LNCaP clone FGC (cell line): ENCODE results near the gene ANKRD34A.
A peak's percentile ranks its signal among the peaks of the same experiment; 100 is the strongest.

Experiments used
- DNase-seq: peaks from one replicate; pipeline ENCODE4 v3.0.0-alpha.2; 2011; ENCODE audit warnings: low read depth
- H3K4me3 ChIP-seq: 2 replicates; pipeline ENCODE4 v1.5.1; 2011; ENCODE audit warnings: mild to moderate bottlenecking, low read depth, low read length, control low read depth
- CTCF ChIP-seq: IDR thresholded peaks from 2 replicates; pipeline ENCODE4 v1.5.1; 2012; ENCODE audit warnings: mild to moderate bottlenecking; ENCODE audit not compliant: control insufficient read depth, insufficient read depth; ENCODE audit errors: extremely low read depth

ANKRD34A gene

GRCh38 chr1:145988773-145989172 is 24.4 kb upstream of the ANKRD34A start:
- H3K4me3 ChIP-seq, result no peak overlapping the region
- DNase-seq, result no peak
- TF ChIP-seq CTCF, result no peak

GRCh38 chr1:145987926-145988325 is 23.6 kb upstream of the ANKRD34A start:
- no peak for DNase-seq
- no peak for TF ChIP-seq CTCF
- no peak overlapping the region for H3K4me3 ChIP-seq

GRCh38 chr1:145986551-145986950 is 22.2 kb upstream of the ANKRD34A start:
- DNase-seq, result no peak
- no peak for TF ChIP-seq CTCF
- H3K4me3 ChIP-seq, result no peak overlapping the region

- DNase-seq, result peak; percentile 69
- H3K4me3 ChIP-seq, result no peak overlapping the region
- TF ChIP-seq CTCF, result no peak
Measured at GRCh38 chr1:145985502-145986439, 21.4 kb upstream of the ANKRD34A start.

- TF ChIP-seq CTCF, result no peak
- no peak overlapping the region for H3K4me3 ChIP-seq
- no peak for DNase-seq
Measured at GRCh38 chr1:145985129-145985501, 20.7 kb upstream of the ANKRD34A start.

GRCh38 chr1:145983960-145984830 is 19.8 kb upstream of the ANKRD34A start:
- TF ChIP-seq CTCF, result no peak
- no peak overlapping the region for H3K4me3 ChIP-seq
- no peak for DNase-seq
